ENCODE measurements around the gene ANKLE1. TPM values are rescaled to one million over a fixed set of nuclear protein-coding genes. Genes with fewer than 3 reads are reported as not detected.

Gene ANKLE1
- polyA plus RNA-seq, 1 donor from 2014 or later: 6.1 TPM

DNA sequence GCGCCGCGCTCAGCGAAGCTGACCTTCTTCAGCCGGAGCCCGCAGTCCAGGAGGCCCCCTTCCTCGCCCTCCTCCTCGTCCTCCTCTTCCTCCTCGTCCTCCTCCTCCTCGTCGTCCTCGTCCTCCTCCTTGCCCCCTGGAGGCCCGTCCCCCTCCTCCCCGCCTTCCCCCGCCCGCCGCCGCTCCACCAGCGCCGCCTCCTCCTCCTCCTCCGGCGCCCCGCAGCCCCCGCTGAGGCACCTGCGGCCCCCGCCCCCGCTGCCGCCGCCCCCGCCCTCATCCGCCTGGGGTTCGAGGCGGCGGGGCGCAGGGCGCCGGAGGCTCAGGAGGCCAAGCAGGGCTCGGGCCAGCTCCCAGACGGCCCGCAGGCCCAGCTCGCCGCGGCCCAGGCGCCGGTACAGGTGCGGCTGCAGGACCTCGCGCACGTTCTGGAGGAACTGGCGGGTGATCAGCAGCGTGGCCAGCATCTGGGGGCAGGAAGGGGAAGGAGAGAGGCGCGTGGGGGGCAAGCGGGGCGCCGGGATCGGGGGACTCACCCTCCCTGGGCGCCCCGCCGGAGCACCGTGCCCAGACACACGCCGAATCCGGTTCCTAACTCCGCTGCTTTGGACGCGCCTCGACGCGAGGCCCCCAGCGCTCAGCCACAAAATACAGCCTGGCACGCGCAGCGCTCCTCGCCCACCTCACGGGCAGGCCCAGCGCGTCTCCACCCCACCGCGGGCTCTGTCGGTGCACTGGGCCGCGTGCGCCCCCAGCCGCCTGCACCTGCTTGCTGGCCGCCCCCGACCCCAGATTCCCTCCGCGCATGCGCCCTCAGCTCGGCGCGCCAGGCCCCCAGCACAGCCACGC, 47.0 kb downstream of the ANKLE1 start:
- Mint-ChIP-seq H3K27ac (no peak overlapping the region), H3K4me1 (peaks cover 0 to 5% (median 2%) of the 10 kb centered on the region in 3 donors), H3K9me3 (no peaks in the 10 kb centered on the region), H3K27me3 (peaks cover 16% of the 10 kb centered on the region), H3K36me3 (no peaks in the 10 kb centered on the region), H3K4me3 (peak overlapping the region; percentile 51 to 83 (median 72))

DNA sequence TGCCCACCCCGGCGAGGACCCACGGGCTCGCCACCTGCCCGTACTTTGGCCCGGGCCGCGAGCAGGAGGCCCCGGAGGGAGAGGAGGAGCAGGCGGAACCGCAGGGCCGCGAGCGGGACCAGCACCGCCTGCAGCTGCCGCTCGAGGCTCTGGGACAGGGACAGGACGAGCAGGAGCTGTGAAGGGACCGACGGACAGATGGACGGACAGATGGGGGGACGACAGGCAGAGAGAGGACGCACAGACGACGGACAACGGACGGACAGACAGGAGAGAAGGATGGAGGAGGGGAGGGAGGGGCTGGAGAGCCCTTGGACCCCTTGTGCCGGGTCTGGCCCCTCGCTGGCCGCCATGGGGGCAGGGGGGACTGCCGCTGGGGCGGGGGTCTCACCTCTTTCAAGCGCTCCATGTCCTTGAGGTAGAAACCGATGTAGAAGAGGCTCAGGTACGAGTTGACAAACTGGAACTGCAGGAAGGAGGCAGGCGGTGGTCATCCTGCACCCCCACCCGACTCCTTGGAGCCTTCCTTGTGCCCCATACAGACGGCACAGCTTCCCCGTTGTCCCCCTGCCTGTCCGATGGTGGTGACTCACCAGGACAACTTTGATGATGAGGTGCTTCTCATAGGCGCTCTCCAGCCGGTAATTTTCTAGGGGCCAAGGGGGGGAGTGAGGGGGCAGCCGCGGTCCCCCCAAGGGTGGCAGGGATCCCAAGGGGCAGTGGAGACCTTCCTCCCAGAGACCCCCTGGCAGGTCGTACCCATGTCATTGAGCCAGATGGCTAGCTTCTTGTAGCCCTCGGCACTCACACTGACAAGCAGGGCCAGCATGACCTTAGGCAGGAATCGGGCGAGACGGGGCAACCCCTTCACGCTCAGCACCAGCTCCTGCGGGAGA, 47.9 kb downstream of the ANKLE1 start:
- no peaks in the 10 kb centered on the region for H3K9me3 Mint-ChIP-seq
- peak overlapping the region in 3 of 4 donors; percentile 52 to 88 (median 65) for H3K4me3 Mint-ChIP-seq
- H3K36me3 Mint-ChIP-seq: no peaks in the 10 kb centered on the region
- H3K27ac Mint-ChIP-seq: no peak overlapping the region
- H3K4me1 Mint-ChIP-seq: peaks cover under 1 to 8% (median 5%) of the 10 kb centered on the region in 3 donors
- H3K27me3 Mint-ChIP-seq: peaks cover 19% of the 10 kb centered on the region

DNA sequence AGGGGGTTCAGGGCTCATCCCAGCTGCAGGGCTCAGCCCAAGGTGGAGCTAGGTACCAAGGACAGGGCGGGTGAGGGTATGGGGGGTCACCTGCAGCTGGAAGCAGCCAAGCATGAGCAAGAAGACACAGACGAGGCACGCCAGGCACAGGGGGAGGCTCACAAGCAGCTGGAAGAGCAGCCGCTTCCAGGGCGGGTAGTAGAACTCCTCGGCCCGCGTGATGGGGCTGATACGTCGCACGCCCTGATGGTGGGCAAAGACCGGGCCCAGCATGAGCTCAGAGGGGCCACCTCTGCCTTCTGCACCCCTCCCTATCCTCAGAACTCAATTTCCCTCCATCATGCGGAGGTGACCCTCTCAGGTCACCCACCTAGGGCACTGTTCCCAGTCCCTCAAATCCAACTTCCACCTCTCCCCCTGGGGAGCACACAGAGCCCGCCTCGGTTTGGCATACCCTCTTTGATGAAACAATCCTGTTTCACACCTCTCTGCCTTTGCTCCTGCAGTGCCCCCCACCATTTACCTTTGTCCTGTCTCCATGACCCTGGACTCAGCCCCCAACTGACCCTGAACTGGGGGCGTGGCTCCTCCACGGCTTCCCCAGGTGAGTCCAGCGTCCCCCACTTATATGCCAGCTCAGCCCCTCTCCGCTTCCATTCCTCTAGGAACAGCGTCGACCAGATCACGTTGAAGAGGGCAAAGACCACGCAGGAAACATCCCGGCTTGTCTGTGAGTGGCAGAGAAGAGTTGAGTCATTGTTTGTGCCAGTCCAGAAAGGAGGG, 48.8 kb downstream of the ANKLE1 start:
- H3K4me1 Mint-ChIP-seq: peaks cover 7 to 13% (median 10%) of the 10 kb centered on the region in 3 donors
- H3K4me3 Mint-ChIP-seq: peak overlapping the region in 3 of 4 donors; percentile 22 to 88 (median 65)
- H3K27ac Mint-ChIP-seq: peak overlapping the region in 1 of 3 donors; percentile 48
- H3K27me3 Mint-ChIP-seq: peaks cover 20% of the 10 kb centered on the region
- no peaks in the 10 kb centered on the region for H3K9me3 Mint-ChIP-seq
- H3K36me3 Mint-ChIP-seq: no peaks in the 10 kb centered on the region

DNA sequence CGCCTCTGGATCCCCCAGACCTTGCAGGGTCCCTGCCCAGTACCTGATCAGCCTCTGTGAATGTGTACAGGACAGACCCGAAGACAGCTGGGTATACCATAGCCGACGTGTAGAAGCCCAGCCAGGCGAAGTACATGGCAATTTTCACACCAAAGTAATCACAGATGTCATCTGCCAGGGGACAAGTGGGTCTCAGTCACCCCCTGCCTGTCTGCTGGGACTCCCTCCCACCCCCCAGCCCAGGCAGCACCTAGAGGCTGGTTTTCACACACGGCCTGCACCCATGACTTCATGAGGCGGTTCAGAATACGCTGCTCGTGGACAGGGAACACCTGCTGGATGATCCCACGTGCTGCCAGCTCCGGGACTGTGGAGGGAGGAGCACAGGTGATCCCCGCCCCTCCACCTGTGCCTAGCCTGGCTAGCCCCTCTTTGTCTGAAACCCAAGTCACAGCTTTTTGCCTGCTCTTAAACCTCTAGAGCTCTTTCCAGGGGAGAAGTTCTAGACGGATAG, 49.4 kb downstream of the ANKLE1 start:
- Mint-ChIP-seq H3K36me3 (no peaks in the 10 kb centered on the region), H3K27me3 (peaks cover 20% of the 10 kb centered on the region), H3K4me1 (peaks cover 7 to 15% (median 10%) of the 10 kb centered on the region in 3 donors), H3K4me3 (peak overlapping the region in 3 of 4 donors; percentile 22 to 65 (median 47)), H3K27ac (peak overlapping the region in 1 of 3 donors; percentile 48), H3K9me3 (no peaks in the 10 kb centered on the region)

DNA sequence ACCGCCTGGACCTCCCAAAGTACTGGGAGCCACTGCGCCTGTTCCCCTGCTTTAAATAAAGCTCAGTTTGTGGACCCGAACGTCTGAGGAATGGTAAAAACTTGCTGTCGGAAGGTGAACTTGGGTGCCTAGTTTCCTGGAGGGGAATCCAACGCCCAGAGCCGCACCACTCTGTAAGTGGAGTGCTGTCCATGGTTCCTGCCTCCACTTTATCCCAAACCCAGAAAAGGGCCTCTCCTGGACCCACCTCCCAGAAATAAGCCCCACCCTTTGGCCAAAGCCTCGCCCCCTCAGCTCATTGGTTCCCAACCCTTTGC, 50.6 kb downstream of the ANKLE1 start:
- H3K36me3 Mint-ChIP-seq: no peaks in the 10 kb centered on the region
- H3K4me3 Mint-ChIP-seq: peak overlapping the region in 1 of 4 donors; percentile 41
- H3K4me1 Mint-ChIP-seq: peaks cover 11 to 18% (median 13%) of the 10 kb centered on the region in 3 donors
- peaks cover 20% of the 10 kb centered on the region for H3K27me3 Mint-ChIP-seq
- no peaks in the 10 kb centered on the region for H3K9me3 Mint-ChIP-seq
- peak overlapping the region in 2 of 3 donors; percentile 13 to 43 for H3K27ac Mint-ChIP-seq

DNA sequence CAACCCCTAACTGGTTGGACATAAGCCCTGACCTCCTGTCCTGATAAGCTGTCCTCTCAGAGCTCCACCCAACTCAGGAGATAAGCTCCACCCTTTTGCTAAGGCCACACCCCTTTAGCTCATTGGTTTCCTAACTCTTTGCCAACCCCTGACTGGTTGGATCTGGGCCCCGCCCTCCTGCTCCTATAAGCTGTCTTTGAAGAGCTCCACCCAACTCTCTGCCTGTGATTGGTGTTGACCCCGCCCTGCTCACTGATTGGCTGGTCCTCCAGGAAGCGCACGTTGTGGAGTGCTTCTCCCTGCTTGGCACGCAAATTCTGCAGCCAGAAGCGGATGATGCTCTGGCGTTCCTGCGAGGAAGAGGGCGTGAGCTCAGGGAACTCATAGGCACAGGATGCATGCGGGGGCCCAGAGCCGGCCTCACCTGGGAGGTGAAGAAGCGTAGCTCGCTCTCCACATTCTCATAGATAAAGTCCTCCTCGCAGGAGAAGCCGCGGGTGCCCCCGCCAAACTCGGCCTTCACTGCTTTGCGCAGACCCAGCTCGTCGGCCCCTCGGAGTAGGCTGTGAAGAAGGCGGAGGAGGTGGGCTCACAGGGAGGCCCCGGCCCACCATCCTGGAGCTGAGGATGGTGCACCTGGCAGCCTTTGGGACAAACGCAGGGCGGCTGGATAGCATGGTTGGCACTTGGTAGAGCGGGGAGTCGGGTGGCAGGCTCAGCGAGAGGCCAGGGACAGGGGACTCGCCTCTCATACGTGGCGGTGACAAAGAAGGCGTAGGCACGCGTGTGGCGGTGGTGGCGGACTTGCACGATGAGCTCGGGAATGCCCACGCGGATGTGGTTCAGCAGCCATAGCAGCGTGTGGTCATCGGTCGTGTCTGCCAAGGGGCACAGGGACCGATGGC, 51.2 kb downstream of the ANKLE1 start:
- Mint-ChIP-seq H3K27me3 (peaks cover 20% of the 10 kb centered on the region), H3K9me3 (no peaks in the 10 kb centered on the region), H3K36me3 (no peaks in the 10 kb centered on the region), H3K27ac (peak overlapping the region in 1 of 3 donors; percentile 13), H3K4me3 (peak overlapping the region in 3 of 4 donors; percentile 16 to 41 (median 22)), H3K4me1 (peaks cover 12 to 18% (median 13%) of the 10 kb centered on the region in 3 donors)

DNA sequence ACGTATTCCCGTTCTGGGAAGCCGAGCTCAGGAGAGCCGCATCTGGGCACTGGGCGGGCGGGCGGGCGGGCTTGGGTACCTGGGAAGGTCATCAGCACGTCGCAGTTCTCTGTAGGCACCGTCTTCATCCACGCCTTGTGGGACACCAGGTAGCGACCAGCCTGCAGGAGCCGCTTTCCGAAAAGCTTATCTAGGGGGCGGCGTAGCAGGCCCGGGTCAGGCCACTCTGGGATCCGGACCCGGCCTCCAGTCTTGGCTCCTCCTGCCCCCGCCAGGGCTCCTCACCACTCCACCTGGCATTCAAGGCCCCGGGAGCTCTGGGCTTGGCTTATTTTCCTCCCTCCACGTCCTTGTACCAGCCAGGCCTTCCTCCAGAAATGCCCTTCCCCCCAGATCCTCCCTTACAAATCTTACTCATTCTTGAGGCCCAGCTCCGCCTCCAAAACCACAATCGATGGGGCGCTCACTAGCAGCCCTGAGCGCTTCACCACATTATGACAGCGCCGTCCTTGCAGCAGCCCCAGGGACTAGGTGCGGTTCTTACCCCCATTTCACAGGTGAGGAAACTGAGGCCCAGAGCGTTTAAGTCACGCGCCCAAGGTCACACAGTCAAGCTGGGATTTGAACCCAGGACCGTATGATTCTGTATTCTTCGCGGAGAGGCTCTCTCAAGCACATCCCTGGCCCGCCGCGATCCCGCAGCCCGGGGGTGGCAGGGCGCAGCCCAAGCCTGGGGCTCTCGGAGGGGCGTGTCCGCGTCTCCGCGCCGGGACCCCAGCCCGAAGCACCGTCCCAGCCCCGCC, 52.1 kb downstream of the ANKLE1 start:
- Mint-ChIP-seq H3K9me3 (no peaks in the 10 kb centered on the region), H3K27me3 (peaks cover 20% of the 10 kb centered on the region), H3K27ac (peak overlapping the region in 2 of 3 donors; percentile 68 to 88), H3K4me1 (peaks cover 12 to 18% (median 16%) of the 10 kb centered on the region in 3 donors), H3K4me3 (peak overlapping the region; percentile 70 to 95 (median 80)), H3K36me3 (no peaks in the 10 kb centered on the region)

DNA sequence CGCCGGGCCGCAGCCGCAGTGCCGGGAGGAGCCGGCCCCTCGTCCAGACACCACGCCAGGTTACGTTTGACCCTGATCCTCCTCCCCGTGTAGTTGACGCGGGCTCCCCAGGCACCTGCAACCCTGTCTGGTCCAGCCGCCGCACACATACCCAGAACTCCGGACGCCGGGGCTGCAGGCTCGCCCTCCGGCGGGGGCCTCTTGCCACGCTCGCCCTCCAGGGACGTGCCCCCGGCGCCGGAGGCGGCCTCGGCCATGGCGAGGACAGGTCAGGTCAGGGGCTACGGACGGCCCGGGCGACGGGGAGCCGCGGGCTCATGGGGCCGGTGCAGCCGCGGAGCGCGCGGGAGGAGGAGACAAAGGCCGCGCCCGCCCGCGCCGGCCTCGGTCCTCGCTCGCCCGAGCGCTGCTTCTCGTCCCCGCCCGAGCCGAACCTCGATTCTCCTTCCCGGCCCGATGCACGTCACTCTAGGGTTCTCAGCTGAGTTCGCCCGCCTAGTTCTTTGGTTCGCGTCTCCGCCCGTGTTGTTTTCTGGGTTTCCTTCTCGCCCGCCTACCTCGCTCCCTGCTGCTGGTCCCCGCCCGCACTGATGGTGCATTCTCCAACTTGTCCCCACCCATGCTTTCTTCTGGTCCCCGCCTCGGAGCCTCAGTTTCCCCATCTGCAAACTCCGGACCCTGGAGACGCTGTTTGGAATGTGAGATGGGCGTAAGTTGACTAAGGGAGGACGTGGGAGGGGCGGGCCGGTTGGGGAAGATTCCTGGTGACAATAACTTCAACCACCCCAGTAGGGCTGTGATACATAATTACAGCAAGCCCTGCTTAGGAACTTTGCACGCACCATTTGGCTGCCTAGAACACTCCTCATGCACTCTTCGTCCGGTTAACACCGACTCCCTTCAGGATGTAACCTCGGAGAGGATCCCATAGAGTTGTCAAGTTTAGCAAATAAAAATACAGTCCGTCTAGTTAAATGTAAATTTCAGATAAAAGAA, 53.0 kb downstream of the ANKLE1 start, which contains the start of gene ANO8:
Gene ANO8 (minus strand): TSS at position 442 of the 996 bp plus-strand sequence. CDS start 185 bp downstream, at position 257.
- no peaks in the 10 kb centered on the region for H3K36me3 Mint-ChIP-seq
- H3K27ac Mint-ChIP-seq: peak within 1 kb of the TSS; percentile 69 to 88 (median 83)
- no peaks in the 10 kb centered on the region for H3K9me3 Mint-ChIP-seq
- H3K27me3 Mint-ChIP-seq: peaks cover 20% of the 10 kb centered on the region
- H3K4me3 Mint-ChIP-seq: peak within 1 kb of the TSS; percentile 73 to 97 (median 88)
- peaks cover 12 to 18% (median 16%) of the 10 kb centered on the region in 3 donors for H3K4me1 Mint-ChIP-seq

DNA sequence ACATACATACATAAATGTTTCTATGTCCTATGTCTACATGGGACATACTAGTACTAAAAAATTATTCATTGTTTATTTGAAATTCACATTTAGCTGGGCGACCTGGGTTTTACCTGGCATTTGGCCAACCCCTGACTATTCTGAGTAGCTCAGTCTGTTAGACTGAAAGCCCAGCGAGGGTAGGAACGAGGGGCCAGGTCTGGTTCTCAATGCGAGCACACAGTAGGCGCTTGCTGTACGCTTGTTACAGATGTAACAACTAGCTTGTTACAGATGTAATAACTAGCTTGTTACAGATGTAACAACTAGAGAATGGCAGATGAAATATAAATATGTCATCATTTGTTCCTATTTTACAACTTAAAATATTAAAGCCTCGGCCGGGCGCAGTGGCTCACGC, 53.9 kb downstream of the ANKLE1 start:
- Mint-ChIP-seq H3K4me1 (peaks cover 12 to 16% (median 16%) of the 10 kb centered on the region in 3 donors), H3K27me3 (peaks cover 14% of the 10 kb centered on the region), H3K27ac (peak overlapping the region in 1 of 3 donors; percentile 83), H3K9me3 (no peaks in the 10 kb centered on the region), H3K4me3 (peak overlapping the region in 3 of 4 donors; percentile 48 to 97 (median 73)), H3K36me3 (no peaks in the 10 kb centered on the region)

Measured in IgD-negative memory B cell (primary cell).